Pulmonary artery endothelial cell (primary cell): ENCODE results near the gene NTNG1. TPM values are rescaled to one million over a fixed set of nuclear protein-coding genes. Genes with fewer than 3 reads are reported as not detected.

Experiments used
- total RNA-seq: library from RNA; depleted of rRNA; stranded (reverse); fragments of >200 nt; gene quantifications from 2 replicates; pipeline ENCODE4 v1.2.3, GENCODE V29; 2014

The NTNG1 gene
- total RNA-seq, 1 donor from 2014 or later, result 0.20 TPM

Other genes with a start within 250 kb of the NTNG1 start
- 21.5 and 28.4 TPM in 2 replicates for gene PRMT6, start 84.4 kb upstream of the NTNG1 start, total RNA-seq